OCI-M2 (cell line): ENCODE measurements around the gene SUMF1.

Experiments used
- DNase-seq: peaks from one replicate; lab custom pipeline; 2025; ENCODE audit not compliant: unreplicated experiment; lab: John Stamatoyannopoulos, UW

Gene SUMF1

DNA sequence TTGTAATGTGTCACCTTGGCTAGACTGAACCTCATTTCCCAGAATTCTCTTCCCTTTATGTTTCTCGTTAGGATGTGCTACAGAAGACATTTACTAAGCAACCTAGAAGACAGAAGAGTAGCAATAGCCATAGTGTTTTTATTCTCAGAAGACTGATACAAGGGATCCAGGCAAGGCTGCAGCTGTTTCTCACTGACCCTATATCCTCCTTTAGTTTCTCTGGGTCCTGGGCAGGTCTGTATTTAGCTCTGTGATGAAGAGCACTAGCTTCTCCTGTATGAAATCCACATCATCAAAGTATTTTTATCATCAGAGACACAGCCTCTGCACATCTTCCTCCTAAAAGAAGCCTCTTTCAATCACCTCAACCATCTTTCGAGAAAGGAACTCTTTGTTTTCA is 72.5 kb downstream of the SUMF1 start:
- no peak for DNase-seq

- DNase-seq, result no peak
Measured at GRCh38 chr3:4394048-4394447, 73.0 kb downstream of the SUMF1 start.

GRCh38 chr3:4392992-4393391 is 74.1 kb downstream of the SUMF1 start:
- no peak for DNase-seq

GRCh38 chr3:4387210-4388204 is 79.6 kb downstream of the SUMF1 start:
- DNase-seq, result no peak

GRCh38 chr3:4385201-4385600 is 81.9 kb downstream of the SUMF1 start:
- DNase-seq, result no peak

- no peak for DNase-seq
Measured at GRCh38 chr3:4380013-4380412, 87.1 kb downstream of the SUMF1 start.

DNA sequence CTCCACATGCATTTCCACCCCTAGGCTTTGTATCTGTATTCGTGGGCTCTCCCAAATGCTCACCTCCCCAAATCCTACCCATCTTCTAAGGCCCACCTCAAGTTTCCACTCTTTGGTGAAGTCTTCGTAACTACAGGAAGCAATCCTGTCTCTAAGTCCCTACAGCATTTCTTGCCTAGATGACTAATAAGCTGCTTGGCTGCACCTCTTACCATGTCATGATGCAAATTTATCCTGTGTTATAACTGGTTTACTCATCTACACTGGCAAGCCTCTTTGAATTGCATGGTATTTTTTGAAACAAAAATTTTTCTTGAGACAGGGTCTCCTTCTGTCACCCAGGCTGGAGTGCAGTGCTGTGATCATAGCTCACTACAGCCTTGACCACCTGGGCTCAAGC is 90.6 kb downstream of the SUMF1 start:
- DNase-seq, result no peak

DNA sequence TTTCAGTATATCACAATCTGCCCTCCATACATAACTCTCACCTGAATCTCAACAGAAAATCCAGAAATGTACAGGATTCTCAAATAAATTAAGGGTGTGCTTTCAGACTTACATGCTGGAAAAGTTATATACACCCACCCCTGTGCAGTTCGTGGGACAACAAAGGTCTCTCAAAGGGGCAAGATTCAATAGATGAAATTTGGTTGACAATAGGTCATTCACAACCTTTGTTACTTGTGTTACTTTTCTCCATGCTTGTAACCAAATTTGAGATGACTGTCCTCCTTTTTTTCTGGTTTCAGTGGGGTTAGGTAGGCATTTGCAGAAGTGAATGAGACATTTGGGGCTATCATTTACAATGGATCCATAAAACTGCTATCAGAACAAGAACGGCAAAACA is 91.2 kb downstream of the SUMF1 start:
- no peak for DNase-seq

GRCh38 chr3:4373669-4374068 is 93.4 kb downstream of the SUMF1 start:
- no peak for DNase-seq

- no peak for DNase-seq
Measured at GRCh38 chr3:4362523-4362922, 104.5 kb downstream of the SUMF1 start.

GRCh38 chr3:4360817-4361216 is 106.3 kb downstream of the SUMF1 start:
- DNase-seq, result no peak

GRCh38 chr3:4359805-4360502 is 107.1 kb downstream of the SUMF1 start:
- no peak for DNase-seq

DNA sequence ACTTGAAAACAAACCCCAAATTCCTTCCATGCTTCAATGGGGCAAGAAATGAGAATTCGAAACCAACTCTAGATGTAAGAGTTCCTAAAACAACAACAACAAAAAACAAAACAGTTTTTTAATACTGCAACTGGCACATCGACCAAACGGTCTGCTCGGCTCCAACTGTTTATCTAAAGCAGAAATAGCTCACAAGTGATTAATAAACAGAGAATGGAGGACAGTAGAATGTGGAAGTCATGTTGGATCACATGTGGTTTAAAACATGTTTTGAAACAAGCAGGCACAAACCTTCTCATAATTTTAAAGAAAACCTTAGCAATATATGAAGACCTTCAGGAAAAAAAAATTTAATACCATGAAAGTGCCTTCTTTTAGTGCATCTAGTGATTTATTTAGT is 108.8 kb downstream of the SUMF1 start:
- no peak for DNase-seq

DNA sequence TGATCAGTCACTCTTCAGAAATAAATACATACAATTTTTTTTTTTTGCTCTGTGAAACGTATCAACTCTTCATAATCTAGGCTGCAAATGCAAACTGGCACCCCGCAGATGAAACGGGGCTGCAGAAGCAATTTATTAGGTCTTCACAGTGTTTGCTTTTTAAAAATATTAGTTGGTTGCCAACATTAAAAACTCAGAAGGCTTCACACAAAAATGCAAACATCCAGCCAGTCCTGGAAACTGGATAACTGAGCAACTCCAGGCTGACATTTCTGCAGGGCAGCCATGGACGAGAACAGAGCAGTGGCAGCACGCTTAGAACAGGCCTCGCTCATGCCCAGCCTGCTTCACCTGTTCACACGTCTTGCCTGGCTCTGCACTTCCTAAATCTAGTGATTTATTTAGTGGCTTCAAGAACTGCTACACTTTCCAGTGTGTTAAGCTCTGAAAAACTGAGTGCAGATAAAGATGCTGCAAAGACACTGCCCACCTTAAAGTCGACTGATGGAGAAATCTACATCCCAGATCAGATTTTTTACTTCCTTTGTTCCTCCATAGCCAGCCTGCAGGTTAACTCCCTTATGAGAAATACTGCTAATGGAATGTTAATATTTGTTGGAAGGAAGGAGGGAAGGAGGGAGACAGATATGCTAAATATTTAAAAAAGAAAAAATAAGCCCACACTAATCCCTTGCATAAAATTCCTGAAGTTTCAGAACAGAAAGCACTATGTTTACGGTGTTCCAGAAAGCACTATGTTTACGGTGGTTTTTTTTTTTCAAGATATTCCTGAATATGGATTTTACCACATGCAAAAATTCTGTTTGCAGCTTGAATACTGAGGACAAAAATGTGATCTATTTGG is 110.3 kb downstream of the SUMF1 start:
- no peak for DNase-seq

- DNase-seq, result no peak
Measured at GRCh38 chr3:4356220-4356540, 110.9 kb downstream of the SUMF1 start.

GRCh38 chr3:4355401-4356219 is 111.5 kb downstream of the SUMF1 start:
- DNase-seq, result no peak

GRCh38 chr3:4351872-4352271 is 115.2 kb downstream of the SUMF1 start:
- no peak for DNase-seq

DNA sequence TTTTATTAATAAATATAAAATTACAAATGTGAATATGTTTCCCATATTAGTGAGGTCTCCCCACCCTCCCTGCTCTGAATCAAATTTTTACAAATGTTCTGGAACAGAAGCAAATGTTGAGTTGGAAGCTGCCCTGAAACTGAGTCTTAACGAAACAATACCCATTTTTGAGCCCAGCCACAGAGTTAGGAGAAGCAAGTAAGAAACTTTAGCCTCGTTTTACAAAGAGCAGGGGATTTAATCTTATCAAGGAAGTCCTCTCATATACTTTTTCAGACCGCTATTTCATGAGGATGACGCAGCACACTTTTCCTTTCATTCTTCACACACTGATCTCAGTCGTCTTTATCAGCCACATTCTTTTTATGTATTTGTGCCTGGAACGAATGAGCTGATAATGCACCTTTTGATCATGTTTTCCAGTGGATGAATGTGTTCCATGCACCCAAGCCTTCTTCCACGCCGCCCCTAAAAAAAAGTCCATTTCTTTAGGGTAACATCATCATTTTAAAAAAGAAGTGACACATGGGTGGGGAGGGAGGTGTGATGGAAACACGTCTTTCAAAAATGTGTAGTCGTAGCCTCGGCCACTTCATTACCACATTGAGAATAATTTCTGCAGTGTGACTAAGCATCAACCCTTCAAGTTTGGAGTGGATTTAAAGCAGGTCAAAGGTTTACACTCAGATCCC is 115.8 kb downstream of the SUMF1 start:
- DNase-seq, result no peak

- peak; percentile 19 for DNase-seq
Measured at GRCh38 chr3:4350789-4351163, 116.3 kb downstream of the SUMF1 start.

- no peak for DNase-seq
Measured at GRCh38 chr3:4343258-4343657, 123.8 kb downstream of the SUMF1 start.
